GM19455 (cell line): Measurements from ENCODE around the gene DPP9.

Experiments
- ATAC-seq: cut with Tn5 transposase; IDR thresholded peaks from one replicate; pipeline ENCODE4 v1.9.1; 2021; ENCODE audit not compliant: unreplicated experiment

The DPP9 gene

DNA sequence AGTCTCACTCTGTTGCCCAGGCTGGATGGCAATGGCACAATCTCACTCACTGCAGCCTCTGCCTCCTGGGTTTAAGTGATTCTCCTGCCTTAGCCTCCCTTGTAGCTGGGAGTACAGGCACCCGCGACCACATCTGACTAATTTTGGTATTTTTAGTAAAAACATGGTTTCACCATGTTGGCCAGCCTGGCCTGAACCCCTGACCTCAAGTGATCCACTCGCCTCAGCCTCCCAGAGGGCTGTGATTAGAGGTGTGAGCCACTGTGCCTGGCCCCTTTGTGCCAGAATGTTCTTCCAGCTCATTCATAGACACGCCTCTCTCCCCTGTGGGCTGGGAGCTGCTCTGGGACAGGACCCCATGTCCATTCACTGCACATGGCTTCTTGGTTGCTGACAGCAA lies 62.6 kb downstream of the DPP9 start:
- ATAC-seq, result no peak

GRCh38 chr19:4660181-4660791 lies 63.4 kb downstream of the DPP9 start:
- no peak for ATAC-seq

- no peak for ATAC-seq
These were observed 65.8 kb downstream of the DPP9 start for GRCh38 chr19:4657835-4658234.

- ATAC-seq, result no peak
These were observed 66.4 kb downstream of the DPP9 start for GRCh38 chr19:4657262-4657661.

DNA sequence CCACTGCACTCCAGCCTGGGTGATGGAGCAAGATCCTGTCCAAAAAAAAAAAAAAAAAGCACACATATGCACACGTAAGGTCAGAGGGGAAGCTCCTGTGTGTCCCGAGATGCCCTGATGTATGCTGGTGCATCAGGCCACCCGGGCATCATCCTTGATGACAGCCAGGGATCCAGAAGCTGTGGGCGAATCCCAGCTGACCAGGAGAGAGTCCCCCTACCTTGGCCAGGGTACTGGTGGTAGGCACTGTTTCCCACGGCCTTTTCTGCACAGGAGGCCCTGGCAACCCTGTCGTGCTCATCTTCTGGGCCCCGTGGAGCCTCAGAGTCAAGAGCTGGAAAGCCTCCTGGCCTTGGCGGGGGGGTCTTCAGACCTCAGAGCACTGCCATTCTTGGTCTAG lies 67.5 kb downstream of the DPP9 start:
- no peak for ATAC-seq

- ATAC-seq, result no peak
These were observed 68.9 kb downstream of the DPP9 start for GRCh38 chr19:4654437-4655361.

GRCh38 chr19:4653793-4654436 lies 69.7 kb downstream of the DPP9 start:
- no peak for ATAC-seq

DNA sequence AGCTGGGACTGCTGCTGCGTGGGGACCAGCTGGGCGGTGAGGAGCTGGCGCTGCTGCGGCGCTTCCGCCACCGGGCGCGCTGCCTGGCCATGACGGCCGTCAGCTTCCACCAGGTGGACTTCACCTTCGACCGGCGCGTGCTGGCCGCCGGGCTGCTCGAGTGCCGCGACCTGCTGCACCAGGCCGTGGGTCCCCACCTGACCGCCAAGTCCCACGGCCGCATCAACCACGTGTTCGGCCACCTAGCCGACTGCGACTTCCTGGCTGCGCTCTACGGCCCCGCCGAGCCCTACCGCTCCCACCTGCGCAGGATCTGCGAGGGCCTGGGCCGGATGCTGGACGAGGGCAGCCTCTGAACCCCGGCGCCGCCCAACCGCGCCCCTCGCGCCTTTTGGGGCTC lies 71.6 kb downstream of the DPP9 start:
- ATAC-seq, result no peak

DNA sequence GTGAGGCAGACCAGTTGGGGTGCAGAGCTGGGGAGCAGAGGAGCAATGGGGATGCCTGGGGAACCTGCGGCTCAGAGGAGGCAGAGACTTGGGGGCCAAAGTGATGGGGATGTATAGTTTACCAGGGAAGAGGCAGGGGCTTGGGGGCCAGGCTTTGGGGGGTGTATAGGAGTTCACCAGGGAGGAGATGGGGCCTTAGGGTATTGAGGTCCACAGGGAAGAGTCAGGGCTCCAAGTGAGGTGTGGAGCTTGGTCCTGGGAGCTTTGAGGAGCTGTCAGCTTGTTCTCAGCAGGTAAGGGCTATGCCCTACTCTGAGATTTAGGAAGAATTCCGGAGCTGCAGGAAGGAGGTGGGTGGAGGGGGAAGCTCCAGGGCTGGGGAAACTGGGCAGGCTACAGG lies 73.5 kb downstream of the DPP9 start:
- ATAC-seq, result no peak

DNA sequence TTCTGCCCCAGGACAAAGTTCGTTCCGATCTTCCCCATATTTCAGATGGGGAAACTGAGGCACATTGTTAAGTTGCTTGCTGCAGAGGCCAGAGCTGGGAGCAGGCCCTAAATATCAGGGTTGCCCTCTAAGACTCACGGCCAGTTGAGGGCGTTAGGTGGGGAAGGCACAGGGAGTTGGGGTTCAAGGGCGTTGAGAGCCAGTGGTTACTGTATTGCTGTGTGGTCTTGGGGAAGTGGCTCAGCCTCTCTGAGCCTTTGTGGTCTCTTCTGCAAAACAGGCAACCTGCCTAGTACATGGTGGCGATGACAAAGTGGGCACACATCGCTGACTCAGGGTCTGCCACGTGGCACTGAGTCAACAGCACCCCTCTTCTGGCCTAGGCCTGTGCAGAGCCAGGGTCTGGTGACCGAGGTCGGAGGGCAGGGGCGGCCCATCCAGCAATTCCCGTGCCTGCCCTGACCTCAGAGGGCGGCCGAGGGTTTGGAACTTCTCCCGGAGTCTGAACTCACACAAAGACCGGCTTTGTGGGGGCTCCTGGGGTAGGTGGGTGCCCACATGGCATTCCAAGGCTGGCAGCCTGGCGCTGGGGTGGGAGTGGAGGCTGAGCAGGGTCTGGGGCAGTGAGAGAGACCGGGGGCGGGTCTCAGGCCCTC lies 74.1 kb downstream of the DPP9 start:
- no peak for ATAC-seq

- ATAC-seq, result no peak
These were observed 75.7 kb downstream of the DPP9 start for GRCh38 chr19:4647676-4648644.

DNA sequence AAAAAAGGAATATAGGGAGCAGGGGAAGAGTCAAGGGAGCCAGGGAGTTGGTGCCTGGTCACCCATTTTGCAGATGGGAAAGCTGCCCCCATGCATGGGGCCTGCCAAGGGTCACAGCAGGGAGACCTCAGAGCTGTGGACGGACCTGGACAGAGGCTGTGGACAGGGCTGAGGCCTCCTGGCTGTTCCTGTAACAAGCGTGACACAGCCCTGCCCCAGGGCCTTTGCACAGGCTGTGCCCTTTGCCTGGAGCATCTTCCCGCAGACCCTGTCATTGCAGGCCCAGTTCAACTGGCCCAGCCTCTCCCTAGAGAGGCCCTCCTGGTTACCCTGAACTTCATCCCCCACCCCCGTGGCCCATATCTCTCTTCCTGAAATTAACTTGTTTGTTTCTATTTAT lies 77.9 kb downstream of the DPP9 start:
- no peak for ATAC-seq

DNA sequence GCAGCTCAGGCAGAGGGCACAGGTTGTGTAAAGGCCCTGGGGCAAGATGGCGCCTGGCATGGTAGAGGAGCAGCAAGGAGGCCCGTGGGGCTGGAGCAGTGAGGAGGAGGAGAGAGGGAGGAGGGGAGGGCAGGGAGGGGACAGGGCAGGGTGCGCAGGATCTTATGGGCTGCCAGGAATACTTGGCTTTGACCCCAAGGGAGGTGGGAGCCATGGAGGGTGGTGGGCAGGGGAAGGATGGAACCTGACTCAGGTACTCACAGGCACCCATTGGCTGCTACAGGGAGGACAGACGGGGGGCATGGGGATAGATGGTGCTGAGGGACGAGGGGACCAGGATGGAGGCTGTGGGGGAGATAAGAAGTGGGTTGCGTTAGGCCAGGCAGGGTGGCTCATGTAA lies 81.0 kb downstream of the DPP9 start:
- ATAC-seq, result no peak

GRCh38 chr19:4641132-4641531 lies 82.5 kb downstream of the DPP9 start:
- no peak for ATAC-seq

DNA sequence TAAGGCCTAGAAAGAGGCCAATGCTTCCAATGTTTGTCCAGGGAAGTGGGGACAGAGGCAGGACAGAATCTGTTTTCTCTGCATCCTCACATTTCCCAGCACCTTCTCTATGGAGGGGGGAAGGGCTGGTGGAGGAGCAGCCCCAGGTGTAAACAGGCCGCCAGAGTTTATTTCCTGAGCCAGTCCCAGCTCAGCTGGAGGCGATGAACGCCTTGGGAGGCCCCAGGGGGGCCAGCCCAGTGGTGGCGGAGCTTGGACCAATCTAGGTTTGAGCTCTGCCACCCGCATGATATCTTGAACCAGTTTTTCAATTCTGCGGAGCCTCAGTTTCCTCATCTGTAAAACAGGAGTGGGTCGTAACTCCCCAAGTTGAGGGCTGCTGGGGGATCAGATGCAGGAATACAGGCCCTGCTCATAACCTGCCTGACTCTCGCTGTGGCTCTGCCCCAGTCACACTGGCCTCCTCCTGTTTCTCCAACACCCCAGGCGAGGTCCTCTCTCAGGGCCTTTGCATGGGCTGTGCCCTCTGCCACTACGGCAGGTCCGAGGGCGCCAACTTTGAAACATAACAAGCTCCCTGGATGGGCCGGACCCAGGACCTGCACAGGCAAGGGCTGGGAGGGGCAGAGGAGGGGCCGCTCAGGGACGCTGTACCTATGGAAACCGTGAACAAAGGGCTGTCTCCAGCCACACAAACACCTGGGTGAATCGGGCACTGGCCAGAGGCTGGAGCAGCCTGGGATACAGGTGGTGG lies 83.2 kb downstream of the DPP9 start:
- ATAC-seq, result no peak

DNA sequence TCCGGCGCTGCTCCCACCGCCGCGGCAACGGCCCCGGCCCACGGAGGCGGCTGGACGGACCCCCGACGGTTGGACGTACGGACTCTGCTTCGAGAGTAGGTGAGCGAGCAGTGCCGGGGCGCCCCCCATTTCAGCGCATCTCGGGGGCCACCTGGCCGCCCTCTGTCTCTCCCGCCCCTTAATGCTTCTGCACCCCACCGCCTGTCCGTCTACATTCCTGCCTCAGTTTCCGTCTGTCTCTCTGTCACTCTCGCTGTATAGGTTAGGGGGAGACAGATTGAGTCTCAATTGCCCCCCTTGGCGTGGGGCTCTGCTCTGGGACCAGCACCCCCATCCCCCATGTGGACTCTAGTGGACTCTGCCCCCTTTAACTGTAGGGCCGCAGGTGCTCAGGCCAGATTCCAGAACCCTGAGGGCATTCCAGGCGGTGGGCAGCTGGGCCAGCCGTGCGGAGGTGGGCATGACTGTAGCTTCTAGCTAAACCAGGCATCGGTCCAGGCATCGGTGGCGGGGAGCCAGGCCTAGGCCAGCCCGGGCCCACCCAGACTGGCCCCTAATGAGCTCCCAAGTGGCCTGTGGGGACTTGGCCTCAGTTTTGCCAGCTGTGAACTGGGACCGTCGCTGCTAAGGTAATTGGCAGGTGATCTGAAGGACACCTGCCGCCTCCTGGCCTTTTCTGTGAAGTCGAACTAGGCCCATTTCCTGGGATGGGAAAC lies 84.0 kb downstream of the DPP9 start:
- ATAC-seq, result peak; percentile 22

DNA sequence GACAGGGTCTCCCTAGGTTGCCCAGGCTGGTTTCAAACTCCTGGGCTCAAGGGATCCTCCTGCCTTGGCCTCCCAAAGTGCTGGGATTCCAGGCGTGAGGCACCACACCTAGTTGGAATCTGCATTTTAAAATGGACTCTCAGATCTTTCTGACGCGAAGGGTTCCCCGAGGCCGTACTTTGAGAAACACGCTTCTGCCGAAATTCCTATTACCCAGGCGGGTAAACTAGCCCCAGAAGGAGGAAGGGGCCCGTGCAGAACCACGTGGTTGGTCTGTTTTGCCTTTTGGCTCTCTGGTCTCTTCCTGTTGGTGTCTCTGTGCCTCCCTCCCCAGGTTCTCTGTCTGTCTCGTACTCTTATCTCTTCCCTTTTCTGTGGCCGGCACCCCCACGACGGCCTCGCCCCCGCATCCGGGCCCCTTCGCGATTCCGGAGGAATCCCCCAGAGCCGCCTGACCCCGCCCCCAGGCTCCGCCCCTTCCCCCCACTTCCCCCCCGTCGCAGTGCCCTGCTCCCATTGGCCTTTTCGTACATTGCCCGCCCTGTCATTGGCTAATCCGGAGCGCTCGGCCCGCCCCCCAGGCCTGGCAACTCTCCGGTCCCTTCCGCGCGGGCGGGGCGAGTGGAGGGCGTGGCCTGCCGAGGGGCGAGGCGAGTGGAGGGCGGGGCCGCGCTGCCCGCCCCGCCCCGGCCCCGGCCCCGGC lies 84.7 kb downstream of the DPP9 start, which contains the start of gene TNFAIP8L1:
Gene TNFAIP8L1 (plus strand): TSS at position 689 of the 703 bp plus-strand sequence. CDS start 12,354 bp downstream, outside the sequence.
- ATAC-seq, result peak; percentile 77

DNA sequence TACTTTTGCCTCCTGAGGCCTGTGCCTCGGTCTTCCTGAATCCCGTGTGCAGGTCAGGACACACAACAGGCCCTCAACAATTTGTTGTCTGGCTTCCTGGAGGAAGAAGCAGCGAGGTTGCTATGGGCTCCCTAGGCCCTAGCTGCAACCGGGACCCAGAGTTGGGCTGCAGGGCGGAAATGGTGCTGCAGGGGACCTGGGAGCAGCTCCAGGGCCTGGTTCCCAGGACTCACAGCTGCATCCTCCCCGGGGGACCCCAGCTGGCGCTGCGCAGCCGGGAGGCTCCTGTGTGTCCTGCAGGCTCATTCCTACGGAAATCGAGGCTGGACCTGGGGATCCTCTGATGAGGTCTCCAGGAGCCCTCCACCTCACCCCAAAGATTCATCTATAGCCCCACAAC lies 85.3 kb downstream of the DPP9 start:
- ATAC-seq, result no peak
